Mucosa of descending colon (tissue), 3 donors: ENCODE data around the gene CDK6. TPM values are rescaled to one million over a fixed set of nuclear protein-coding genes. Genes with fewer than 3 reads are reported as not detected.

Experiments
- ATAC-seq: fragments of 200-7000 bp; cut with Tn5 transposase; one replicate; pipeline ENCODE4 v1.9.1; 2020; ENCODE audit warnings: mild to moderate bottlenecking, moderate library complexity
- DNase-seq, 3 donors: peaks; one replicate each; pipeline ENCODE4 v3.0.0-alpha.2; 2020
- H3K36me3 ChIP-seq: fragments of 200-600 bp; one replicate; pipeline ENCODE4 v1.8.0; 2021; ENCODE audit warnings: low read depth, mild to moderate bottlenecking
- H3K4me1 ChIP-seq: fragments of 200-600 bp; one replicate; pipeline ENCODE4 v1.8.0; 2021; ENCODE audit warnings: low read depth, mild to moderate bottlenecking
- H3K4me3 ChIP-seq: fragments of 200-600 bp; one replicate; pipeline ENCODE4 v1.8.0; 2021; ENCODE audit warnings: mild to moderate bottlenecking
- H3K9me3 ChIP-seq: fragments of 200-600 bp; one replicate; pipeline ENCODE4 v1.8.0; 2021; ENCODE audit warnings: mild to moderate bottlenecking
- CTCF ChIP-seq: fragments of 200-600 bp; IDR thresholded peaks from one replicate; pipeline ENCODE4 v1.8.0; 2022; ENCODE audit warnings: antibody characterized with exemption, mild to moderate bottlenecking
- intact Hi-C, 2 donors: fragments of 100-400 bp; cut with DNase I in 1 of 2; cut with micrococcal nuclease in 1 of 2; formaldehyde crosslinking; loops; one replicate each; pipeline versions ENCODE4 v1.11.0 to v1.11.1; 2022; cut with DNase I, micrococcal nuclease
- total RNA-seq, 3 donors: library from RNA; stranded (reverse); fragmentation: NEBNext Ultra II Directional in 2 of 3; extraction: Animal tissue kit (Norgen Biotek cat#: 25700) in 2 of 3; gene quantifications; one replicate each; pipeline versions ENCODE4 v1.2.1 to v1.2.4, GENCODE V29; 2021 to 2023
- donor health status: DM: no; HTN: no; CAD: no; lungs with moderate emphysema.
- donor health status: DM: no; HTN: no; CAD: no.
- donor health status: DM: no; HTN: yes; CAD: no.

The CDK6 gene
- total RNA-seq, 3 donors from 2014 or later = 23.4 to 52.4 (median 33.1) TPM

GRCh38 chr7:92589056-92589455 lies 247.3 kb downstream of the CDK6 start:
- intact Hi-C loops = no loop called here
- peaks cover 20% of the 10 kb centered on the region for H3K4me1 ChIP-seq
- TF ChIP-seq CTCF = no peak
- DNase-seq (no peak), ATAC-seq (no peak)
- no peaks in the 10 kb centered on the region for H3K36me3 ChIP-seq
- no peak overlapping the region for H3K4me3 ChIP-seq
- H3K9me3 ChIP-seq = no peaks in the 10 kb centered on the region

- peaks cover 20% of the 10 kb centered on the region for H3K4me1 ChIP-seq
- H3K4me3 ChIP-seq = no peak overlapping the region
- DNase-seq (no peak), ATAC-seq (no peak)
- no peak for TF ChIP-seq CTCF
- no peaks in the 10 kb centered on the region for H3K36me3 ChIP-seq
- intact Hi-C loops = no loop called here
- no peaks in the 10 kb centered on the region for H3K9me3 ChIP-seq
Measured at GRCh38 chr7:92588561-92588960, 247.8 kb downstream of the CDK6 start.

- Histone ChIP-seq H3K4me3 (no peak overlapping the region), H3K4me1 (peaks cover 20% of the 10 kb centered on the region), H3K36me3 (no peaks in the 10 kb centered on the region), H3K9me3 (no peaks in the 10 kb centered on the region)
- intact Hi-C loops = no loop called here
- DNase-seq (no peak), ATAC-seq (no peak)
- TF ChIP-seq CTCF = no peak
Measured at GRCh38 chr7:92586841-92587240, 249.5 kb downstream of the CDK6 start.

- ATAC-seq = no peak
Measured at GRCh38 chr7:92586403-92586802, 250.0 kb downstream of the CDK6 start.

GRCh38 chr7:92584953-92585352 lies 251.4 kb downstream of the CDK6 start:
- intact Hi-C loops = no loop called here
- no peaks in the 10 kb centered on the region for H3K36me3 ChIP-seq
- no peak for TF ChIP-seq CTCF
- DNase-seq = no peak
- peaks cover 15% of the 10 kb centered on the region for H3K4me1 ChIP-seq
- ATAC-seq = peak; percentile 5
- H3K9me3 ChIP-seq = no peaks in the 10 kb centered on the region
- no peak overlapping the region for H3K4me3 ChIP-seq

More at GRCh38 chr7:92586403-92586802, 250.0 kb downstream of the CDK6 start:
- intact Hi-C loops = no loop called here
- Histone ChIP-seq H3K4me1 (peaks cover 20% of the 10 kb centered on the region), H3K4me3 (no peak overlapping the region), H3K36me3 (no peaks in the 10 kb centered on the region), H3K9me3 (no peaks in the 10 kb centered on the region)
- no peak for TF ChIP-seq CTCF
- DNase-seq = no peak

GRCh38 chr7:92582948-92583347 lies 253.4 kb downstream of the CDK6 start:
- H3K4me3 ChIP-seq = no peak overlapping the region
- H3K9me3 ChIP-seq = no peaks in the 10 kb centered on the region
- H3K36me3 ChIP-seq = no peaks in the 10 kb centered on the region
- intact Hi-C loops = no loop called here
- DNase-seq = no peak
- no peak for TF ChIP-seq CTCF
- no peak for ATAC-seq
- H3K4me1 ChIP-seq = peaks cover under 1% of the 10 kb centered on the region
